Raji (cell line): Measurements from ENCODE around the gene AP2M1.

Experiments
- POLR2A ChIP-seq: IDR thresholded peaks from 2 replicates; pipeline ENCODE4 v1.6.1; 2011; ENCODE audit warnings: low read depth, low read length, control low read depth; ENCODE audit not compliant: insufficient read depth

AP2M1 gene

GRCh38 chr3:184230081-184230602 lies 55.5 kb downstream of the AP2M1 start:
- no peak for TF ChIP-seq POLR2A

- no peak for TF ChIP-seq POLR2A
These were observed 56.2 kb downstream of the AP2M1 start for GRCh38 chr3:184230603-184231528.

- TF ChIP-seq POLR2A, result no peak
These were observed 57.0 kb downstream of the AP2M1 start for GRCh38 chr3:184231671-184232070.

- TF ChIP-seq POLR2A, result no peak
These were observed 58.6 kb downstream of the AP2M1 start for GRCh38 chr3:184233127-184233843.
